GM18499 (cell line): Measurements from ENCODE around the gene NXN.
"Not testable (repeated sequence)": the region's sequence is repeated elsewhere in the genome, so short reads cannot be mapped to it uniquely, and the experiment has no call there.

Source experiments
- ATAC-seq: cut with Tn5 transposase; IDR thresholded peaks from one replicate; pipeline ENCODE4 v1.9.1; 2021; ENCODE audit warnings: moderate number of reproducible peaks; ENCODE audit not compliant: insufficient read depth, unreplicated experiment

The NXN gene

GRCh38 chr17:807523-808294, 171.9 kb downstream of the NXN start:
- ATAC-seq, result no peak

GRCh38 chr17:806781-807522, 172.6 kb downstream of the NXN start:
- ATAC-seq, result no peak

GRCh38 chr17:806346-806745, 173.2 kb downstream of the NXN start:
- ATAC-seq, result no peak

GRCh38 chr17:805886-806285, 173.7 kb downstream of the NXN start:
- ATAC-seq, result not testable (repeated sequence)

GRCh38 chr17:804541-805435, 174.8 kb downstream of the NXN start:
- ATAC-seq, result no peak

- no peak for ATAC-seq
Observed at GRCh38 chr17:802901-803881, 176.4 kb downstream of the NXN start.

GRCh38 chr17:802481-802880, 177.1 kb downstream of the NXN start:
- no peak for ATAC-seq

- no peak for ATAC-seq
Observed at GRCh38 chr17:801660-802059, 177.9 kb downstream of the NXN start.

GRCh38 chr17:800446-801242, 178.9 kb downstream of the NXN start:
- ATAC-seq, result no peak

GRCh38 chr17:799261-799660, 180.3 kb downstream of the NXN start:
- ATAC-seq, result no peak

- no peak for ATAC-seq
Observed at GRCh38 chr17:798246-798645, 181.3 kb downstream of the NXN start.

- ATAC-seq, result no peak
Observed at GRCh38 chr17:797236-797840, 182.2 kb downstream of the NXN start.

GRCh38 chr17:796609-797008, 183.0 kb downstream of the NXN start:
- no peak for ATAC-seq

- ATAC-seq, result no peak
Observed at GRCh38 chr17:795721-796120, 183.9 kb downstream of the NXN start.

GRCh38 chr17:795276-795675, 184.3 kb downstream of the NXN start:
- no peak for ATAC-seq

- no peak for ATAC-seq
Observed at GRCh38 chr17:794876-795275, 184.7 kb downstream of the NXN start.

- ATAC-seq, result no peak
Observed at GRCh38 chr17:792277-792676, 187.3 kb downstream of the NXN start.

- no peak for ATAC-seq
Observed at GRCh38 chr17:791829-792228, 187.7 kb downstream of the NXN start.

- ATAC-seq, result not testable (repeated sequence)
Observed at GRCh38 chr17:790874-791247, 188.7 kb downstream of the NXN start.
